Osteoblast (primary cell): ENCODE data around the gene VMP1. TPM values are rescaled to one million over a fixed set of nuclear protein-coding genes. Genes with fewer than 3 reads are reported as not detected.

Source experiments
- DNase-seq: peaks from one replicate; pipeline ENCODE4 v3.0.0; 2011; ENCODE audit warnings: low spot score, mixed read lengths; ENCODE audit not compliant: insufficient read length; ENCODE audit errors: missing footprints
- H2AFZ ChIP-seq: 2 replicates; pipeline ENCODE4 v1.6.0; 2011; ENCODE audit warnings: mild to moderate bottlenecking, low read length
- H3K27ac ChIP-seq: 2 replicates; pipeline ENCODE4 v1.5.1; 2011; ENCODE audit warnings: mild to moderate bottlenecking, low read depth, low read length, moderate library complexity
- H3K27me3 ChIP-seq: 2 replicates; pipeline ENCODE4 v1.6.0; 2012; ENCODE audit warnings: mild to moderate bottlenecking, control low read depth, inconsistent platforms, low read length, moderate library complexity; ENCODE audit not compliant: insufficient read depth
- H3K36me3 ChIP-seq: 2 replicates; pipeline ENCODE4 v1.5.1; 2011; ENCODE audit warnings: mild to moderate bottlenecking, low read length, control low read depth, moderate library complexity; ENCODE audit not compliant: insufficient read depth
- H3K4me1 ChIP-seq: 2 replicates; pipeline ENCODE4 v1.5.1; 2011; ENCODE audit warnings: mild to moderate bottlenecking, low read length, control low read depth, moderate library complexity; ENCODE audit not compliant: insufficient read depth
- H3K4me2 ChIP-seq: 2 replicates; pipeline ENCODE4 v1.6.0; 2011; ENCODE audit warnings: mild to moderate bottlenecking, low read length; ENCODE audit not compliant: insufficient read depth
- H3K4me3 ChIP-seq: fragments of 200-600 bp; sonication (generic); 3 replicates; pipeline ENCODE4 v1.5.1; 2012; ENCODE audit warnings: mild to moderate bottlenecking, low read length, inconsistent platforms; ENCODE audit not compliant: insufficient read depth
- H3K79me2 ChIP-seq: 2 replicates; pipeline ENCODE4 v1.6.0; 2012; ENCODE audit warnings: mild to moderate bottlenecking, low read length, control low read depth, inconsistent platforms; ENCODE audit not compliant: insufficient read depth
- H3K9me3 ChIP-seq: 2 replicates; pipeline ENCODE4 v1.5.1; 2011; ENCODE audit warnings: low read depth, low read length, control low read depth
- H4K20me1 ChIP-seq: 2 replicates; pipeline ENCODE4 v1.6.0; 2012; ENCODE audit warnings: mild to moderate bottlenecking, low read length, control low read depth; ENCODE audit not compliant: insufficient read depth
- CTCF ChIP-seq: IDR thresholded peaks from 2 replicates; pipeline ENCODE4 v1.5.1; 2011; ENCODE audit warnings: mild to moderate bottlenecking, low read depth, low read length, moderate library complexity; ENCODE audit errors: extremely low read depth
- total RNA-seq: library from RNA; depleted of rRNA; stranded (reverse); fragments of >200 nt; gene quantifications from 2 replicates; pipeline ENCODE4 v1.2.3, GENCODE V29; 2012

VMP1 gene
- total RNA-seq, 1 donor: 415 TPM

- no peak overlapping the region for H3K4me2 ChIP-seq
- DNase-seq: no peak
- no peak overlapping the region for H3K27ac ChIP-seq
- H3K27me3 ChIP-seq: no peaks in the 10 kb centered on the region
- peaks cover 31% of the 10 kb centered on the region for H4K20me1 ChIP-seq
- H3K36me3 ChIP-seq: no peaks in the 10 kb centered on the region
- no peak for TF ChIP-seq CTCF
- peaks cover 96% of the 10 kb centered on the region for H3K79me2 ChIP-seq
- H3K4me1 ChIP-seq: peaks cover 11% of the 10 kb centered on the region
- H3K9me3 ChIP-seq: no peaks in the 10 kb centered on the region
- no peak overlapping the region for H3K4me3 ChIP-seq
- H2AFZ ChIP-seq: no peak overlapping the region
These were observed 5.4 kb downstream of the VMP1 start for GRCh38 chr17:59712862-59713261.

GRCh38 chr17:59714255-59714654, 6.8 kb downstream of the VMP1 start:
- Histone ChIP-seq H4K20me1 (peaks cover 31% of the 10 kb centered on the region), H3K4me2 (no peak overlapping the region), H3K79me2 (peaks cover 94% of the 10 kb centered on the region), H3K4me1 (peaks cover under 1% of the 10 kb centered on the region), H3K4me3 (no peak overlapping the region), H3K27me3 (no peaks in the 10 kb centered on the region), H2AFZ (no peak overlapping the region), H3K36me3 (no peaks in the 10 kb centered on the region), H3K27ac (no peak overlapping the region), H3K9me3 (no peaks in the 10 kb centered on the region)
- DNase-seq: no peak
- TF ChIP-seq CTCF: no peak

- Histone ChIP-seq H4K20me1 (peaks cover 22% of the 10 kb centered on the region), H3K4me1 (no peaks in the 10 kb centered on the region), H3K27ac (no peak overlapping the region), H3K4me2 (no peak overlapping the region), H3K27me3 (no peaks in the 10 kb centered on the region), H3K79me2 (peaks cover 91% of the 10 kb centered on the region), H2AFZ (no peak overlapping the region), H3K4me3 (no peak overlapping the region), H3K36me3 (no peaks in the 10 kb centered on the region), H3K9me3 (no peaks in the 10 kb centered on the region)
- TF ChIP-seq CTCF: no peak
- DNase-seq: no peak
These were observed 9.0 kb downstream of the VMP1 start for GRCh38 chr17:59716427-59716826.

GRCh38 chr17:59719526-59719925, 12.1 kb downstream of the VMP1 start:
- no peak overlapping the region for H3K4me2 ChIP-seq
- no peak for DNase-seq
- TF ChIP-seq CTCF: no peak
- no peak overlapping the region for H2AFZ ChIP-seq
- peaks cover 13% of the 10 kb centered on the region for H4K20me1 ChIP-seq
- H3K9me3 ChIP-seq: no peaks in the 10 kb centered on the region
- no peaks in the 10 kb centered on the region for H3K27me3 ChIP-seq
- H3K4me1 ChIP-seq: no peaks in the 10 kb centered on the region
- peaks cover 92% of the 10 kb centered on the region for H3K79me2 ChIP-seq
- no peaks in the 10 kb centered on the region for H3K36me3 ChIP-seq
- H3K4me3 ChIP-seq: no peak overlapping the region
- no peak overlapping the region for H3K27ac ChIP-seq
